Effector CD4-positive, alpha-beta T cell (primary cell): ENCODE data around the gene TMEM87B.

ENCODE experiments used
- DNase-seq: peaks from one replicate; pipeline ENCODE4 v3.0.0-alpha.2; 2020
- total RNA-seq: gene quantifications from one replicate; lab custom pipeline; 2026; lab: John Stamatoyannopoulos, UW

Gene TMEM87B, protein sequence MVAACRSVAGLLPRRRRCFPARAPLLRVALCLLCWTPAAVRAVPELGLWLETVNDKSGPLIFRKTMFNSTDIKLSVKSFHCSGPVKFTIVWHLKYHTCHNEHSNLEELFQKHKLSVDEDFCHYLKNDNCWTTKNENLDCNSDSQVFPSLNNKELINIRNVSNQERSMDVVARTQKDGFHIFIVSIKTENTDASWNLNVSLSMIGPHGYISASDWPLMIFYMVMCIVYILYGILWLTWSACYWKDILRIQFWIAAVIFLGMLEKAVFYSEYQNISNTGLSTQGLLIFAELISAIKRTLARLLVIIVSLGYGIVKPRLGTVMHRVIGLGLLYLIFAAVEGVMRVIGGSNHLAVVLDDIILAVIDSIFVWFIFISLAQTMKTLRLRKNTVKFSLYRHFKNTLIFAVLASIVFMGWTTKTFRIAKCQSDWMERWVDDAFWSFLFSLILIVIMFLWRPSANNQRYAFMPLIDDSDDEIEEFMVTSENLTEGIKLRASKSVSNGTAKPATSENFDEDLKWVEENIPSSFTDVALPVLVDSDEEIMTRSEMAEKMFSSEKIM
- 40.9 reads per million, percentile 64 among the genes with 10 or more reads in this experiment for total RNA-seq

DNA sequence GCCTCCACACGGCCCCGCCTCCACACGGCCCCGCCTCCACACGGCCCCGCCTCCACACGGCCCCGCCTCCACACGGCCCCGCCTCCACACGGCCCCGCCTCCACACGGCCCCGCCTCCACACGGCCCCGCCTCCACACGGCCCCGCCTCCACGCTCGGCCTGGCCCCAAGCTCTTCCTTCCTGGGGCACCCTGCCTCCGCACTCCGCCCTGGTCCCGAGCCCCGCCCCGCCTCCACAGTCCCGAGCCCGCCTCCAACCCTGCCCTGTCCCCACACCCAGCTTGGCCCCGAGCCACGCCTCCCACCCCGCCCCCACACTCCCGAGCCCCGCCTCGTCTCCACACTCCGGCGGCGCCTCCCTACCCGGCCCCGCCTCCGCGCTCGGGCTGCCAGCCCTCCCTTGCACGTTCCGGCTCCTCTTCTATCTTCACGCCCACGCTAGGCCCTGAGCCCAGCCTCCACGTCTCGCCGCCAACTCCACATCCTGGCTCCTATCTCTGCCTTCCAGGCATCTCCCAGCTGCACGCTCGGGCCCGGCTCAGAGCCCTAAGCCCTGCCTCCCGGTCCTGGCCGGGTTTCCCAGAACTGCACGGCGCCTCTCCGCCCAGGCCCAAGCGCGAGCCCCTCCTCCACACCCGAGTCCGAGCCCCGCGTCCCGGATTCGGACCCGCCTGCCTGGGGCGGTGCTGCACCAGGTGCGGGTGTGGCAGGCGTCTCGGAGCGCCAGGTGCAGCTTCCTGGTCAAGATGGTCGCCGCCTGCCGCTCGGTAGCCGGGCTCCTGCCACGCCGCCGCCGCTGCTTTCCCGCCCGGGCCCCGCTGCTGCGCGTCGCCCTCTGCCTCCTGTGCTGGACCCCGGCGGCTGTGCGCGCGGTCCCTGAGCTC, at the start of gene TMEM87B:
Gene TMEM87B, plus strand, starts transcription at position 423 of the 883 bp plus-strand sequence. Its CDS starts 323 bp downstream, at position 746.
- peak; percentile 95 for DNase-seq

DNA sequence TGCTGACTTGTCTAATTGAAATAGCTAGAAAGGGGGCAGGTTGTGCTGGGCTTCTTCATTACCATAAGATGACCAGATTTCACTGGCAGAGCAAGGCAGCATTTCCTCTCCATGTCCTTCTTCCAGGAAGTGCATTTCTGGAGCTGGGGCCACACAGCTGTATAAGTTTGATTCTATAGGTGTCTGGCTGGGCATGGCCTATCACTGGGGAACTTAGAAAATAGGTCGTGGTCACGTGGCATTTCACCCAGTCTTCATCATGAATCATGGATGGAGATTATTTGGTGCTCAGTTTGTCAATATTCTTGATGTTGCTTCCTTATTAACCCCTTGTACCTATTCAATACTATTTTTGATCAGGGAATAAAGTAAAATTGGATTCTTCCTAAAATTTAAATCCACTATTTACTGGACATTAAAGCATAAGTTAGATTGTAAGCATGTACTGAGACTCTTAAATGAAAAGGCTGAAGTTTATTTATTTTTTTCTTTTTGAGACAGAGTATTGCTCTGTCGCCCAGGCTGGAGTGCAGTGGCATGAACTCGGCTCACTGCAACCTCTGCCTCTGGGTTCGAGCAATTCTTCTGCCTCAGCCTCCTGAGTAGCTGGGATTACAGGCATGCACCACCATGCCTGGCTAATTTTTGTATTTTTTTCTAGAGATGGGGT, 49.5 kb upstream of the TMEM87B start:
- DNase-seq, result no peak

DNA sequence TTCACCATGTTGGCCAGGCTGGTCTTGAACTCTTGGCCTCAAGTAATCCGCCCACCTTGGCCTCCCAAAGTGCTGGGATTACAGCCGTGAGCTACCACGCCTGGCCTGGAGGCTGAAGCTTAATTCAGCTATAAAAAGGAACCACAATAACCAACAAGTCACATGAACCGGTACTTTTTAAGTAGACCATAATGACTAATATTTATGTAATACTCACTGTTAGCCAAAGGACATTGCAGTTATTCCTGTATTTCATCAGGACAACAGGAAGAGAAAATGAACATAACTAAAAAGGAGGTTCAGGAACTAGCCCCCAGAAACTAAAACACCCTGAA, 49.0 kb upstream of the TMEM87B start:
- DNase-seq, result no peak

DNA sequence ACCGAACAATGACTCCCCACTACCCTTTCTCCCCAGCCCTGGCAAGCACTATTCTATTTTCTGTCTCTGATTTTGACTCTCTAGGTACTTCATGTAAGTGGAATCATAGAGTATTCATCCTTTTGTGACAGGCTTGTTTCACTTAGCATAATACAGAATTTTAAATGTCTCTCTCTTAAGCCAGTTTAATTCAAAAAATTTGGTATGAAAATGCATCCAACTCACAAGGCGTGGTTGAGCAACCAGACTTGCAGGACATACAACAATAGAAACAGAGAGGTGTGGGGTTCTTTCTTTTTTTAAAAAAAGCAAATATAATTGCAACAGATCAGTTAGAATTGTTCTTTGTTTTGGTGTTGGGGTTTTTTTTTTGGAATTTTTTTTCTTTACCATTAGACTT, 47.6 kb upstream of the TMEM87B start:
- DNase-seq, result no peak

DNA sequence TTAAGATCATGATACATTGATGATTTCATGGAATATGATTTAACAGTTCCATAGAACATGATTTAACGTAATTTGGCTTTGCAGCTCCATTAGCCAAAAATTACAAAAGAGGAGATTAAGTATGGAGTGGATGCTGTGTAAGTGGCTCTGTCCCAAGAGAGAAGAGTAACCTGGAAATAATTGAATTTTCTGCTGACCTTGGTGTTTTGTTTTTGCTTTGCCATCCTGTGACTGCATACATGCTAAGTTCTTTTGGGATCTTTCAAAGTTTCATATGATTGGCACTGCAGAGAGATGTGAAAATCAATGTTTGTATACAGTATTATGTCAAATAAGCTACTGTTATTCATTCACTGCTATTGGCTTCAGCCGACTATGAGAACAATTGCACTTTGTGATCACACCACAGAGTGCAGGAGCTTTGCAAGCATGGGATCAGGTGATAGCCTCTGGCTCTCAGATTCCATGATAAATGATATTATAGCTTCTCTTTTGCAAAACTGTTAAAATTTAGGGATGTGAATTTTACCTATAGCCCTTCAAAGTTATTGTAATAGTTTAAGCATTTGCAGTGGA, 46.1 kb upstream of the TMEM87B start:
- DNase-seq, result no peak

DNA sequence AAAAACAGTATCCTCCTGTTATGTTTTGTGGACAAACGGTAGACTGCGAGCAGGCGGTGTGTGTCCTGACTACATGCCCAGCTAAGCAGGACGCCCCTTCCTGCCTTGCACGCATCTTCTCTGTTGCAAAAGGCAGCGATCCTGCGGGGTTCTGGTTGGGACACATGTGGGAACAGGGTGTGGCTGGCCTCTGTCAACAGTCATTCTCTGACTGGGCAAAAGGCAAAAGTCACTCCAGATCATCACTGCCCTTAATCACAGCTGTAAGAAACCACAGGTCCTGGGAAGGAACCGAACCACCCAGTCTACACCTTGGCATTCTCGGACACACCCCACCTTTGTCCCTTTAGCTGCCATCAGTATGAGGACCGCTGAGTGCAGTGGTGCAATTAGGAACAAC, 44.3 kb upstream of the TMEM87B start:
- no peak for DNase-seq

DNA sequence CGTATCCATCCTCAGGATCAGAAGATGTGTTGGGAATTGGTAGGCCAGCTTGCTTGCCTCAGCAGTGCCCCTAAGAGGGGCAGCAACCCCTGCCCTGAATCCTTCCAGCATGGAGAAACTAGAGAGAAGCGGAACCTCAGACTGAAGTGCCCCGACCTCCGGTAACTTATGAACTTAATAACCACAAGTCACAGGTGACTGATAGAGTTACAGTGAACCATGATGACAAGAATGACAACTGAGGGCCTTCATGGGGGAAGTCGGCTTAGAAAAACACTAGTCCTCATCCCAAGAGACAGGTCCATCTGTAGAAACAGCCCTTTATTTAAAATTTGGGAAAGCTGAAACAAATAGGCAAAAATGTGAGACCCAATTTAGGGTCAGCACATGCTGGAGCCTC, 42.5 kb upstream of the TMEM87B start:
- DNase-seq, result no peak

DNA sequence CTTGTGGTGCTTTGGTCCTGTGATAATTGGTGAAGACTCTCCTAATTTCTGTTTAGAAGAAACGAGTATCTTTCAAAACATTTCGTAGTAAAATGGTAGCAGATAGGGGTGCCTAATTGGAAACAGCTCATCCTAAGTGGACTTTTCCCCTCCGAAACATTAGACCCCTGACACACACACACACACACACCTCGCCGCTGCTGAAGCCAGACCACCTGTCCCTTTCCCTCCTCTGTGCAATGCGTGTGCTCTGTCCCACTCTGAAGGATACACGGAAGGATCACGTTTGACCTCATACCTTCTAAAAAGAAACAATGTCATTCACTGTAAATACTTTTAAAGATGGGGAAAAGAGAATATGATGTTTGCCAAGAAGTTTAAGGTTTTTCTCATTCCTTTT, 36.2 kb upstream of the TMEM87B start:
- DNase-seq, result no peak

DNA sequence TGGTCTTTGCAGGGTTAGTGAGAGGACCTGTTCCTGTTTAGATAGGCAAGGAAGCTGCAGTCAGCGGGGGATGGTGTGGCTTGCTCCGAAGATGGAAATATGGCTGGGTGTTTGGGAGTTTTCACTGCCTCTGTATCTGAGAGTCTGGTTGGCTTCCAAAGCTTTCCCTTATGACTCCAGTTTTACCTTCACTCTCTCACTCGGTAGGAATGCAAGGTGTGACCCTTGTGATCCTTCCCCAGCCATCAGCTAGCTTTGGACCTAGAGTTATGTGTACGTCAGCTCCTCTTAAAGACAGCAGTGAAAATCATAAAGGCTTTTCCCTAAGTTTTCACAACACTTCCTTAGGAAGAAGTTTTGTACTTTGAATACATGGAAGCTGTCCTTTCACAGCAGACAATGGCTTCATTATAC, 35.5 kb upstream of the TMEM87B start:
- DNase-seq, result no peak

DNA sequence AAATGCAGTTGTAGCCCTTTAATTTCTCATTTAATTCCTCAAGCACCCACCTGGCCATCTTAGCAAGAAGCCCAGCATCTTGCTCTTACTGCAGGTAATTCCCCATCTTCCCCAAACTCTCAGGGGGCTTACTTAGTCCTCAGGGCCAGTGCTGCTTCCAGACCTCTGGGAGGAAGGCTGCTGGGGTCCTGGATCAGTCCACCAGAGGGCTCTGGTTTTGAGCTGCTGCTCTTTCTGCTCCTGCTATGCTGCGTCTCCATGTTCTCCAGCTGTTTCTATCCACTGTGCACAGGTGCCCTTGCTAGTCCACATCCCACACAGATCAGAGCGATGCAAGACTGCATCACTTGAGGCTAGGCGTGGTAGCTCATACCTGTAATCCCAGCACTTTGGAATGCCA, 34.5 kb upstream of the TMEM87B start:
- DNase-seq, result no peak

DNA sequence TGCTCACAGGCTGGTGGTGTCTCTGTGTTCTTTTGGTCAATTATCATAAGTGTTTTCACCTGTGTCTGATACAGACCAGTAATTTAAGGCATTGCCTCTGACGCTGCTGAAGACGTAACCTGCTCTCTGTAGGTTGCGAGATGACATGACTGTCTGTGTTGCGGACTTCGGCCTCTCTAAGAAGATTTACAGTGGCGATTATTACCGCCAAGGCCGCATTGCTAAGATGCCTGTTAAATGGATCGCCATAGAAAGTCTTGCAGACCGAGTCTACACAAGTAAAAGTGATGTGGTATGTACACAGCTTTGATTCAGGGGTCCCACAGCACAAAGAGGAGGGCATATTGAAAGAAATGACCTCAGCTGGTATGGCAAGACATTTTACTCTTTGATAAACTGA, 33.8 kb upstream of the TMEM87B start:
- no peak for DNase-seq

DNA sequence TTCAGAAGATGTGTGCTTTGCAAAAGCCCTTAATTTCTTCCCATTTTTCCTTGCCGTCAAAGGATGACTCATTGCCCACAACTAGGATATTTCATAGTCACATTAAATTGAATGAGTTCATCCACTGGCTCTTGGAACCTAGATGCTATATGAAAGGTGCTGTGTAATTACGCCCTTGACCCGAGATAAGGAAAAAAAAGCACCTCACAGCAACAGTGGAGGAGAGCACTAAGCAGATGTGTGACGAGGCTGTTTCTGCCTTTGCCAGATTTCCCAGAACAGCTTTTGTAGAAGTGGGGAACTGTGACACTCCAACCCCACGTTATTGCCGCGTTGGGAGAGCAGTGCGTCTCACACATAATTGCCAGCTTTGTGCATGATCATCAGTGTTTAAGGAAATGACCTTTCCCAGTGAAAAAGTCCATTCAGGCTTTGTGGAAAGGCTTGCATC, 33.3 kb upstream of the TMEM87B start:
- DNase-seq, result no peak

DNA sequence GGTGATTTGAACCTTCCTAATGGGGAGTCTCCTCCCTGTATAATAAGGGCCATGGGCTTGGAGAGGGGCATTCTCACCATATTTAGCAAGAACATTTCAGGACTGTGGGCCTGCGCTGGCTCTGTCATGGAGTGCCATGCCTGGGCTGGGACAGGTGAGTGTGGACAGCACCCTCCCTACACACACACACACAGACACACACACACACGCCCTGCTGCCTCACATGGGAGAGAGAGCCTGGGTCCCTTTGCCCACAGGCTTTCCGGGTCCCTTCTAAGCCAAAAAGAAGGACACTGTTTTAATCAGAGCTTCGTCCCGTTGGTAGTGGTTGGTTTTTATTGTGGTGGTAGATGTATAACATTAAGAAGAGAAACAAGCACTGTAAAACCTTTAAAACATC, 31.4 kb upstream of the TMEM87B start:
- no peak for DNase-seq

DNA sequence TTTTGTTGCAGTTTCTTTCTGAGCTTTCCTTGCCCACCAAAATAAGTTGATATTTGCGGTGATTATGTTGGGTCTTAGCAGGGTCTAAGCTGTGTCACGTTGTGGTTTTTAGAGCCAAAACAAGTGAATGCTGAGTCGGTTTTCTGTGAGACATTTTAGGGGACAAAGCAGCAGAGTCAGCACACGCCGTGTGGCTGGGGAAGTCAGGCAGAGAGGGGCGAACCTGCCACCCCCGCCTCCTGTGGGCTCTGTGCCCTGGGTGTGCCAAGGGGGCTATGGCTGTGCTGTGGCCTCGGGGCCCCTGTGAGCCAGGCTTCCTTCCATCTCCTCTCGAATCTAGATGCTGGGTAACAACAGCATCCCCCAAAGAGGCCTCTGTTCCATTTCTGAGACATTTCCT, 30.8 kb upstream of the TMEM87B start:
- DNase-seq, result no peak

DNA sequence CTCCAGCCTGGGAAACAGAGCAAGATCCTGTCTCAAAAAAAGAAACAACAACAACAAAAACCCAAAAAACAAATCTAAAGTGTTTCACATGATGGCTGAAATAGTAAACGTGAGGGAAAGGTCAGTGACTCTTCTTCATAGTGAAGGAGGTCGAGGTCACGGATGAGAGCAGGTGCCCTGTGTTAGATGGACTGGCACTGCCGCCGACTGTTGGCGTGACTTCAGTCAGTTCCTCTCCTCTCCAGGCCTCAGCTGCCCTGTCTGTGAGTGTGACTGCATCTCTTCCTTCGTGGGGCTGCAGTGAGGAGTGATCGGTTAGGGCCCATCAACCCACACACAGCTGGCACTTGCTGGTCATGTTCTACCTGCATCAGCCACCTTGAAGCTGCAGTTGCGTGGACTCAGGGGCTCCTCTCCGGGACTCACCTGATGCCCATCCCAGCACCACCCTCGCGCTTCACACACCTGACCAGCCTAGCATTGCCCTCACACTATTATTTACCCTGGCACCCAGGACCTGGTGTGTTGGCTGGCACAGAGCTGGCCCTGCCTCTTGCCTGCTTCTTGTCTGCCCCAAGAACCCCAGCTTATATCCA, 30.1 kb upstream of the TMEM87B start:
- no peak for DNase-seq

DNA sequence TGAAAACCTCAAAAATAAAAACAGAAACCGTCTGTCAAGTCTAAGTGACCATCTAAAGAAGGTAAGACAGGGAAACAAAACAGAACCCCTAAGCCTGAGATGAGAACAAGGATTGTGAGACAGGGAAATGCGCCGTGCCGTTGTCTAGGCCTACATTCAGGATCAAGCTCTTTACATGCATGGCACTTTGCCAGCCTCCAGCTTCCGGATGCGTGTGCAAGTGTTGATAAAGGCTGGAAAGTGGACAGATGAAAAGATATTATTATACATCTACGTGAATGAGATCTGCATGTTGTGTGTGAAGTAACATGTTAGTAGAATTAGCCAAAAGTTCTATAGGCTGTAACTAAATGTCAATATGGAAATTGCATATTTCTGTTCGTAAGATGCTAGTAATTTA, 28.6 kb upstream of the TMEM87B start:
- DNase-seq, result no peak

DNA sequence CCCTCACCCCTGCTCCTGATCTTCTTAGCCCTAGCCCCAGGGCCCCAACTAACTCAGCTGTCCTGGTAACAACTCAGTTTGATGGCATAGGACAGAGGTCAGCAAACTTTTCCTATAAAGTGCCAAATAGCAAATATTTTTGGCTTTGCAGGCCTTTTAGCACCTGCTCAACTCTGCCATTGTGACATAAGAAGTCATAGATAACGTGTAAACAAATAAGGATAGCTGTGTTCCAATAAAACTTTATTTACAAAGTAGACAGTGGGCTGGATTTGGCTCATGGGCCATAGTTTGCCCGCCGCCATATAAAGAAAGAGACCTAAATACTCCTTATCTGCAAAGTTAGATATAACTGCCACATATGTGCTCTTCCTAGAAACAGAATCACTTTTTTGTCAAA, 27.3 kb upstream of the TMEM87B start:
- DNase-seq, result no peak

DNA sequence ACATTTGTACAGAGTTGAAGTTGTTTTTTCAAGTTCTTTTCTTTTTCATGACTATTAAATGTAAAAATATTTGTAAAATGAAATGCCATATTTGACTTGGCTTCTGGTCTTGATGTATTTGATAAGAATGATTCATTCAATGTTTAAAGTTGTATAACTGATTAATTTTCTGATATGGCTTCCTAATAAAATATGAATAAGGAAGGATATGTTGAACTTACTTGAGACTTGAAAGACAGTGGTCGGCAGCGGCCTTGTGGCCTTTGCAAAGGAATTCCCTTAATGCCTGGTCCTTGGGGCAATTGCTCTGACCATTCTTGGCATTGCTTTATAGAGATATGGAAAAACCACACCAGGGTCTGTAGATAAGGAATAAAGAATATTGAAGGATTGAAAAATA, 25.9 kb upstream of the TMEM87B start:
- DNase-seq, result no peak

DNA sequence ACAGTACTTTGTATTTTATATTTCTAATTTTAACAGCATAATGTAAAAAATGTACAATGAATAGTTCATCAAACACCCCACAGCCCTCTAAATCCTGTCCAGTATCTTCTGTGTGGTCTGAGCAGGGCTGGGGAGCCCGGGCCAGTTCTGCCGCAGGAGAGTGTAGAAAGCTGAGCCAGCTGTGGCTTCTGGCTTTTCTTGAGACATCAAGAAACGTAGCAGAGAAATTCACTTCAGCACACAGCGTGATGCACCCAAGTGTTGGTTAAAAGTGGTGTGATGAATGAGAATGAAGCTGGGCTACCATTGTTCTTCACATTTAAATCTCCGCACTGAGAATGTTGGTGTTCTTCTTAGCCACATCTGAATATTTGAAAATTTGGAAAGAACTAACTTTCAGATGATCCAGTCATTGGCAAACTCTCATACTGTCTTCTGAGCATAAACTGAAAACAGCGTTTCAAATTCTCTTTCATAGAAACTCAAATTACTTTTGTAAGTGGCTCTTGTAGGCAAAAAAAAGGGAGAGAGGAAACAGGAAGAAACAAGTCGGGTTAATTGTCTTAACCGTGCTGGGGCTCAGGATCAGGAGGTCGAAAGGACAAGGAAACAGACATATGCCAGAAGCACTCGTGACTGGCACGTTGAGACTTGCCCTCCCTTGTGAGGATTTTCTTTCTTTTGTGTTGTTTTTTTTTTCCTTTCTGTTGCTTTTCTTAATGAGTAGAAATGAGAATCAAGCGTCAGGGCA, 23.4 kb upstream of the TMEM87B start:
- DNase-seq, result no peak

DNA sequence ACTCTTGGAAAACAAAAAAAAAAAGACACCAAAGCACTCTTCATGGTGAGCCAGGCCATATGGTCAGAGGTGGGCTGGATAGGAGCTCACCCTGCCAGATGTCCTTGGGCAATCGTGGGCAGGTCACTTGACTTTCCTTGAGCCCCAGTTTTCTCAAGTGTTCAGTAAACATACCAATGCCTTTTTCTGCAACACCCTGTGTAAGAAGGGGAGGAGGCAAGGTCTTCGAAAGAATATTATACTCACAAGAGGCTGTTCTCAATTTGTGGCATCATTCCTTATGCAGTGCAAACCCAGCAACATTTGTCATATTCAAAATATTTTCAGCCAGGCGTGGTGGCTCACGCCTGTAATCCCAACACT, 22.9 kb upstream of the TMEM87B start:
- DNase-seq, result no peak

DNA sequence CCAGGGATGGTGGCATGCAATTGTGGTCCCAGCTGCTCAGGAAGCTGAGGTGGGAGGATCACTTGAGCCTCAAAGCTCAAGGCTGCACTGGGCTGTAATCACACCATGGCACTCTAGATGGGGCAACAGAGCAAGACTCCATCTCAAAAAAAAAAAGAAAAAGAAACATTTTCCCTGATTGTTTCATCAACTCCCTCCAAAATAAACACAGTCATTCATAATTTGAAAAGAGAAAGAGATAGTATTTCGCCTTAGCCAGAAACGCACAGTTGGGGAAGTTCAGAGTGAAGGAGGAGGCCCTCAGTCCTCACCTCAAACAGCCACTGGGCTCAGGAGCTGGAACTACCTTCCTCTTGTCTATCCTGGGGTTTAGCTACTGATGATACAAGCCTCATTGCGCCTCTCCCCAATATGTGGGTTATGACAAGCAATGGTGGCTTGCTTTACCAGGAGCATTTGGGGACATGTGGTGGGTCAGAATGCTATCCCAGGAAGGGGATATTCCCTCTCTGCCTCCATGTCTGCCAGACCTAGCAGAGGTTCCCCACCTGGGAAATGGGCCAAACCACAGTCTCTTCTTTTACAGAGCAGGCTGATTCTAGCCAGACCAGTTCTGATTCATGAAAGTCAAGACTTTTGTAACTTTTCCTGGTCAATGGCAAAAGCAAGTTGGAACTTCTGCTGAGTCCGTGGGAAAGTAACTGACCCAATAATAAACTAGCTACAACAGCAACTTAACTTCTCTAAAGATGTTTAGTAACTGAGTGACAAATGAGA, 22.2 kb upstream of the TMEM87B start:
- DNase-seq, result no peak
